ENCODE results near the gene RAB27A.

GRCh38 chr15:55164284-55164683 is 125.3 kb downstream of the RAB27A start:
- TF ChIP-seq CTCF (IDR thresholded peaks at IDR 0.05) (no peak), EP300 (IDR thresholded peaks at IDR 0.05) (no peak)

Measured in tibial nerve (tissue), 4 donors.